ENCODE results near the gene ADGRG6. TPM values are rescaled to one million over a fixed set of nuclear protein-coding genes. Genes with fewer than 3 reads are reported as not detected.

ADGRG6 gene
- total RNA-seq, 2 donors from 2014 or later, result 7.5 to 38.6 TPM

DNA sequence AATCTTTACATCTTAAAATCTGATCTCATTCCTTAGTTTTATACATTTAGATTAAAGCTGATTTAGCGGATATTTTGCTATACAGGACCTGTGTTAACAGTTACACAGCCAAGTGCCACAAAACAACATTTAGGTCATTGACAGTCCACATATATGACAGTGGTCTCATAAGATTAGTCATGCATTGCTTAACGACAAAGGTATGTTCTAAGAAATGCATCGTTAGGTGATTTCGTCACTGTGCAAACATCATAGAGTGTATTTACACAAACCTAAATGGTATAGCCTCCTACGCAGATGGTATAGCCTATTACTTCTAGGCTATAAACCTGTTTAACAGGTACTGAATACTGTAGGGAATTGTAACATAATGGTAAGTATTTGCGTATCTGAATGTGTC, 21.6 kb downstream of the ADGRG6 start:
- no peaks in the 10 kb centered on the region for H3K4me1 ChIP-seq
- intact Hi-C loops (cut with DNase I), result no loop called here
- no peaks in the 10 kb centered on the region for H3K36me3 ChIP-seq (replicated peaks in 1 of 2; ENCODE audit: insufficient read depth in 1 of 2, low read depth in 2 of 2)
- 64 to 66% methylated on average over 6 of the region's 6 CpGs for WGBS, 2 donors
- no peak overlapping the region for H3K27ac ChIP-seq
- H3K27me3 ChIP-seq, result no peaks in the 10 kb centered on the region
- no peak overlapping the region for H3K4me3 ChIP-seq
- no peak for ATAC-seq
- H3K9me3 ChIP-seq, result no peaks in the 10 kb centered on the region
- TF ChIP-seq, protein P1, sequence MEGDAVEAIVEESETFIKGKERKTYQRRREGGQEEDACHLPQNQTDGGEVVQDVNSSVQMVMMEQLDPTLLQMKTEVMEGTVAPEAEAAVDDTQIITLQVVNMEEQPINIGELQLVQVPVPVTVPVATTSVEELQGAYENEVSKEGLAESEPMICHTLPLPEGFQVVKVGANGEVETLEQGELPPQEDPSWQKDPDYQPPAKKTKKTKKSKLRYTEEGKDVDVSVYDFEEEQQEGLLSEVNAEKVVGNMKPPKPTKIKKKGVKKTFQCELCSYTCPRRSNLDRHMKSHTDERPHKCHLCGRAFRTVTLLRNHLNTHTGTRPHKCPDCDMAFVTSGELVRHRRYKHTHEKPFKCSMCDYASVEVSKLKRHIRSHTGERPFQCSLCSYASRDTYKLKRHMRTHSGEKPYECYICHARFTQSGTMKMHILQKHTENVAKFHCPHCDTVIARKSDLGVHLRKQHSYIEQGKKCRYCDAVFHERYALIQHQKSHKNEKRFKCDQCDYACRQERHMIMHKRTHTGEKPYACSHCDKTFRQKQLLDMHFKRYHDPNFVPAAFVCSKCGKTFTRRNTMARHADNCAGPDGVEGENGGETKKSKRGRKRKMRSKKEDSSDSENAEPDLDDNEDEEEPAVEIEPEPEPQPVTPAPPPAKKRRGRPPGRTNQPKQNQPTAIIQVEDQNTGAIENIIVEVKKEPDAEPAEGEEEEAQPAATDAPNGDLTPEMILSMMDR (IDR thresholded peaks at IDR 0.05), result no peak
- no peak for TF ChIP-seq POLR2A (IDR thresholded peaks at IDR 0.05)
- no peak for DNase-seq

DNA sequence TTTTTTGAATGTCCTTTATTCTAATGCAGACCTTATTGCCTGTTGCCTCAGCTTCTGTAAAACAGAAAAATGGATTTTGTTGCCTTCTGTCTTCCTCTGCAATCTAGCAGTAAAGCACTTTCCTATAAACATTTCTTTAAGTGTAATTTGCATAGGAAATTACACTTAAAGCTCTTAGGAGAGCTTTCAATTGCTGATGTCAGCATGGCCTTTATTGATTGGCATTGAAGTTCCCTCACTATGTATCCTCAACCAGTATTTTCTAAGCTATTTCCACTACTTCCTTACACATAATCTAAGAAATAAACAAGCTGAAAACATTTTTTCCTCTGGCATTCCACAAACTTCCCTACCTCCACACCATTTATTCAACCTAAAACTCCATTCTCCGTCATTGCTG, 22.3 kb downstream of the ADGRG6 start:
- WGBS, 2 donors, result 77 to 78% methylated on average over 1 of the region's 1 CpG
- DNase-seq, result no peak
- ATAC-seq, result no peak
- TF ChIP-seq, protein P1 (IDR thresholded peaks at IDR 0.05), result no peak
- no peak for TF ChIP-seq POLR2A (IDR thresholded peaks at IDR 0.05)
- Histone ChIP-seq H3K4me3 (no peak overlapping the region), H3K9me3 (no peaks in the 10 kb centered on the region), H3K27me3 (no peaks in the 10 kb centered on the region), H3K4me1 (no peaks in the 10 kb centered on the region), H3K36me3 (replicated peaks in 1 of 2; ENCODE audit: insufficient read depth in 1 of 2, low read depth in 2 of 2) (no peaks in the 10 kb centered on the region), H3K27ac (no peak overlapping the region)
- intact Hi-C loops (cut with DNase I), result no loop called here

DNA sequence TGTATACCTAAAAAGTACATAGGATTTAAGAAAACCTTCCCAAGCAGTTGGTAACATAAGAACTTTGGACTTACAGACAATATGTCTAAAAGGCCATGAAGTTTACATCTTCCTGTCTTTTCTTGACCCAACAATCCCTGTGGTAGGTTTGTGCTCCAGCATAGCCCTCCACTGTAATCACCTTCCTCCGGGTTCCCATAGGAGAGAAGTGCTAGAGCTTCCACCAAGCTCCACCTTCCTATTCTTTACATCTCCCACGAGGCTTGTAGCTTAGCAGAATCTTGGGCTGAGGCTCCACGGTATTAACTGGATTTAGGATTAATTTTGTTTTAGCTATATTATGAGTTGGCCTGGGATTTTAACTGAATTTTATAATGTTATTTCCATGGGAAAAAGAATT, 23.3 kb downstream of the ADGRG6 start:
- intact Hi-C loops (cut with DNase I), result no loop called here
- ATAC-seq (no peak), DNase-seq (no peak)
- Histone ChIP-seq H3K36me3 (replicated peaks in 1 of 2; ENCODE audit: insufficient read depth in 1 of 2, low read depth in 2 of 2) (no peaks in the 10 kb centered on the region), H3K4me3 (no peak overlapping the region), H3K4me1 (no peaks in the 10 kb centered on the region), H3K9me3 (no peaks in the 10 kb centered on the region), H3K27me3 (no peaks in the 10 kb centered on the region), H3K27ac (no peak overlapping the region)
- 72 to 88% methylated on average over 3 of the region's 3 CpGs for WGBS, 2 donors
- TF ChIP-seq, protein P1 (IDR thresholded peaks at IDR 0.05), result no peak
- TF ChIP-seq POLR2A (IDR thresholded peaks at IDR 0.05), result no peak

DNA sequence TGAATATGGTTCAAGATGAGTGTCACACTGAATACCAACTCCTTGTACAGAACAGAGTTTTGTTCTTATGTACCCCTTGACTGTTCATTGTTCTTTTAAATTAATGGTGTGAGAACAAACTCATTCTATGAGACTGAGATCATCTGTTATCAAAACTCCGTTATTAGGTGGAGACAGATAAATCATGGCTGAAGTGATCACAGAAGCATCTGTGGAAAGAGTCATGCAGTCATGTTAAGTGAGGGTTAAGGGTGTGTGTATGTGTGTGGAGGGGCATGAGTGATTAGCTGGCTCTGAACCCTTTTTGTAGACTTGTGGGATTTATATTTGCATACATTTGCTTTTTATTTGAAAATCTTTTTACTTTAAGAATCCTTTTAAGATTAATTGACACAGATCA, 24.7 kb downstream of the ADGRG6 start:
- no peaks in the 10 kb centered on the region for H3K27me3 ChIP-seq
- ATAC-seq (no peak), DNase-seq (no peak)
- no peak for TF ChIP-seq POLR2A (IDR thresholded peaks at IDR 0.05)
- TF ChIP-seq, protein P1 (IDR thresholded peaks at IDR 0.05), result no peak
- intact Hi-C loops (cut with DNase I), result no loop called here
- H3K36me3 ChIP-seq (replicated peaks in 1 of 2; ENCODE audit: insufficient read depth in 1 of 2, low read depth in 2 of 2), result no peaks in the 10 kb centered on the region
- no peaks in the 10 kb centered on the region for H3K4me1 ChIP-seq
- H3K4me3 ChIP-seq, result no peak overlapping the region
- H3K9me3 ChIP-seq, result no peaks in the 10 kb centered on the region
- H3K27ac ChIP-seq, result no peak overlapping the region
- 23 to 39% methylated on average over 1 of the region's 1 CpG for whole genome bisulfite sequencing, 2 donors

DNA sequence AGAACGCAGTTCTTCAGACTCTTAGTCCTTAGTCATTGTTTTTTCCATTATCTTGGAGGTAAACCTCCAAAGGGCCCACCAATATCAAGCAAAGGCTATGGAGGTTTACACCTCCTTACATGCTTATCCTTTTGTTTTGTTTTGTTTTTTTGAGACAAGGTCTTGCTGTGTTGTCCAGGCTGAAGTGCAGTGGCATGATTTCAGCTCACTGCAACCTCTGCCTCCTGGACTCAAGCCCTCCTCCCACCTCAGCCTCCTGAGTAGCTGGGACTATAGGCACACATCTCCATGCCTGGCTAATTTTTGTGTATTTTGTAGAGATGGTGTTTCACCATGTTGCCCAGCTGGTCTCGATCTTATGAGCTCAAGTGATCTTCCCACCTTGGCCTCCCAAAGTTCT, 26.3 kb downstream of the ADGRG6 start:
- ATAC-seq, result no peak
- DNase-seq, result no peak

More for the DNA sequence above, 26.3 kb downstream of the ADGRG6 start:
- TF ChIP-seq POLR2A (IDR thresholded peaks at IDR 0.05), result no peak
- TF ChIP-seq, protein P1 (IDR thresholded peaks at IDR 0.05), result no peak
- Histone ChIP-seq H3K27me3 (no peaks in the 10 kb centered on the region), H3K9me3 (no peaks in the 10 kb centered on the region), H3K4me1 (no peaks in the 10 kb centered on the region), H3K27ac (no peak overlapping the region), H3K4me3 (no peak overlapping the region), H3K36me3 (replicated peaks in 1 of 2; ENCODE audit: insufficient read depth in 1 of 2, low read depth in 2 of 2) (no peaks in the 10 kb centered on the region)
- intact Hi-C loops (cut with DNase I), result no loop called here
- WGBS, 2 donors, result 80 to 82% methylated on average over 2 of the region's 2 CpGs

Measured in body of pancreas (tissue), 4 donors.